ENCODE results near the gene WNK1.

DNA sequence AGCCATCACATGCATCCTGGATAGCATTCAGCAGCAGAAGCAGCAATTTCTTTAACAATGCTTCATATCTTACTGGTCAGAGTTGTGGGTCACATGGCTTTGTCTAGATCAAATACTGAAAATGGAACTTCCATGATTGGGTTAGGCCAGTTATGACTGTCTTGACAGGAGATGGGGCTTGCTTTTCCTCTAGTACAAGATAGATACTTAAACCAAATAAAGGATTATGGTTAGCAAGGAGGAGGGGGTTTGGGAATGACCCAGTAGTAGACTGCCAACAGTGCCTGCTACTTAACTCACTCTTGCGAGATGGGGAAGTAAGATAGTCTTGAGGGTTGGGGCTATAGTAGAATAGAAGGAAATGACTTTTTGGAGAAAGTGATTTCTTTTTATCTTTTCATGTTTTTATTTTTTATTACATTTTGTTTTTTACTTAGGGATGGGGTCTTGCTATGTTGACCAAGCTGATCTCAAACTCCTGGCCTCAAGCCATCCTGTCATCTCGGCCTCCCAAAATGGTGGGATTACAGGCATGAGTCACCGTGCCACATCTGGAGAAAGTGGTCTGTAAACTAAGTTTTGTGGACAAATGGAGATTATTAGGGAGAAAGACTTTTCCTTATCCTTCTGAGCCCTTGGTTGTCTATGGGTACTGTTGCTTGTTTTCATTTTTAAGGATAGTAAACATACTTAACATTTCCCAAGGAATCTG lies 37.6 kb downstream of the WNK1 start:
- TF ChIP-seq ZNF561 (tag by site-specific recombination; IDR thresholded peaks at IDR 0.05; ENCODE audit: borderline replicate concordance) (no peak), REPIN1 (tag by site-specific recombination; IDR thresholded peaks at IDR 0.05; ENCODE audit: low read depth) (no peak), ZNF292 (tag by site-specific recombination; IDR thresholded peaks at IDR 0.05; ENCODE audit: borderline replicate concordance, low read depth) (no peak), ZNF24 (tag by site-specific recombination; IDR thresholded peaks at IDR 0.05) (no peak), ZNF664 (tag by site-specific recombination; IDR thresholded peaks at IDR 0.05) (no peak), ZNF311 (tag by site-specific recombination; IDR thresholded peaks at IDR 0.05; ENCODE audit: borderline replicate concordance) (no peak)
- TF ChIP-seq, protein P1, sequence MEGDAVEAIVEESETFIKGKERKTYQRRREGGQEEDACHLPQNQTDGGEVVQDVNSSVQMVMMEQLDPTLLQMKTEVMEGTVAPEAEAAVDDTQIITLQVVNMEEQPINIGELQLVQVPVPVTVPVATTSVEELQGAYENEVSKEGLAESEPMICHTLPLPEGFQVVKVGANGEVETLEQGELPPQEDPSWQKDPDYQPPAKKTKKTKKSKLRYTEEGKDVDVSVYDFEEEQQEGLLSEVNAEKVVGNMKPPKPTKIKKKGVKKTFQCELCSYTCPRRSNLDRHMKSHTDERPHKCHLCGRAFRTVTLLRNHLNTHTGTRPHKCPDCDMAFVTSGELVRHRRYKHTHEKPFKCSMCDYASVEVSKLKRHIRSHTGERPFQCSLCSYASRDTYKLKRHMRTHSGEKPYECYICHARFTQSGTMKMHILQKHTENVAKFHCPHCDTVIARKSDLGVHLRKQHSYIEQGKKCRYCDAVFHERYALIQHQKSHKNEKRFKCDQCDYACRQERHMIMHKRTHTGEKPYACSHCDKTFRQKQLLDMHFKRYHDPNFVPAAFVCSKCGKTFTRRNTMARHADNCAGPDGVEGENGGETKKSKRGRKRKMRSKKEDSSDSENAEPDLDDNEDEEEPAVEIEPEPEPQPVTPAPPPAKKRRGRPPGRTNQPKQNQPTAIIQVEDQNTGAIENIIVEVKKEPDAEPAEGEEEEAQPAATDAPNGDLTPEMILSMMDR (tag by site-specific recombination; IDR thresholded peaks at IDR 0.05) = no peak
- TF ChIP-seq, protein P2, sequence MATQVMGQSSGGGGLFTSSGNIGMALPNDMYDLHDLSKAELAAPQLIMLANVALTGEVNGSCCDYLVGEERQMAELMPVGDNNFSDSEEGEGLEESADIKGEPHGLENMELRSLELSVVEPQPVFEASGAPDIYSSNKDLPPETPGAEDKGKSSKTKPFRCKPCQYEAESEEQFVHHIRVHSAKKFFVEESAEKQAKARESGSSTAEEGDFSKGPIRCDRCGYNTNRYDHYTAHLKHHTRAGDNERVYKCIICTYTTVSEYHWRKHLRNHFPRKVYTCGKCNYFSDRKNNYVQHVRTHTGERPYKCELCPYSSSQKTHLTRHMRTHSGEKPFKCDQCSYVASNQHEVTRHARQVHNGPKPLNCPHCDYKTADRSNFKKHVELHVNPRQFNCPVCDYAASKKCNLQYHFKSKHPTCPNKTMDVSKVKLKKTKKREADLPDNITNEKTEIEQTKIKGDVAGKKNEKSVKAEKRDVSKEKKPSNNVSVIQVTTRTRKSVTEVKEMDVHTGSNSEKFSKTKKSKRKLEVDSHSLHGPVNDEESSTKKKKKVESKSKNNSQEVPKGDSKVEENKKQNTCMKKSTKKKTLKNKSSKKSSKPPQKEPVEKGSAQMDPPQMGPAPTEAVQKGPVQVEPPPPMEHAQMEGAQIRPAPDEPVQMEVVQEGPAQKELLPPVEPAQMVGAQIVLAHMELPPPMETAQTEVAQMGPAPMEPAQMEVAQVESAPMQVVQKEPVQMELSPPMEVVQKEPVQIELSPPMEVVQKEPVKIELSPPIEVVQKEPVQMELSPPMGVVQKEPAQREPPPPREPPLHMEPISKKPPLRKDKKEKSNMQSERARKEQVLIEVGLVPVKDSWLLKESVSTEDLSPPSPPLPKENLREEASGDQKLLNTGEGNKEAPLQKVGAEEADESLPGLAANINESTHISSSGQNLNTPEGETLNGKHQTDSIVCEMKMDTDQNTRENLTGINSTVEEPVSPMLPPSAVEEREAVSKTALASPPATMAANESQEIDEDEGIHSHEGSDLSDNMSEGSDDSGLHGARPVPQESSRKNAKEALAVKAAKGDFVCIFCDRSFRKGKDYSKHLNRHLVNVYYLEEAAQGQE (tag by site-specific recombination; IDR thresholded peaks at IDR 0.05) = no peak
- TF ChIP-seq, protein P3, sequence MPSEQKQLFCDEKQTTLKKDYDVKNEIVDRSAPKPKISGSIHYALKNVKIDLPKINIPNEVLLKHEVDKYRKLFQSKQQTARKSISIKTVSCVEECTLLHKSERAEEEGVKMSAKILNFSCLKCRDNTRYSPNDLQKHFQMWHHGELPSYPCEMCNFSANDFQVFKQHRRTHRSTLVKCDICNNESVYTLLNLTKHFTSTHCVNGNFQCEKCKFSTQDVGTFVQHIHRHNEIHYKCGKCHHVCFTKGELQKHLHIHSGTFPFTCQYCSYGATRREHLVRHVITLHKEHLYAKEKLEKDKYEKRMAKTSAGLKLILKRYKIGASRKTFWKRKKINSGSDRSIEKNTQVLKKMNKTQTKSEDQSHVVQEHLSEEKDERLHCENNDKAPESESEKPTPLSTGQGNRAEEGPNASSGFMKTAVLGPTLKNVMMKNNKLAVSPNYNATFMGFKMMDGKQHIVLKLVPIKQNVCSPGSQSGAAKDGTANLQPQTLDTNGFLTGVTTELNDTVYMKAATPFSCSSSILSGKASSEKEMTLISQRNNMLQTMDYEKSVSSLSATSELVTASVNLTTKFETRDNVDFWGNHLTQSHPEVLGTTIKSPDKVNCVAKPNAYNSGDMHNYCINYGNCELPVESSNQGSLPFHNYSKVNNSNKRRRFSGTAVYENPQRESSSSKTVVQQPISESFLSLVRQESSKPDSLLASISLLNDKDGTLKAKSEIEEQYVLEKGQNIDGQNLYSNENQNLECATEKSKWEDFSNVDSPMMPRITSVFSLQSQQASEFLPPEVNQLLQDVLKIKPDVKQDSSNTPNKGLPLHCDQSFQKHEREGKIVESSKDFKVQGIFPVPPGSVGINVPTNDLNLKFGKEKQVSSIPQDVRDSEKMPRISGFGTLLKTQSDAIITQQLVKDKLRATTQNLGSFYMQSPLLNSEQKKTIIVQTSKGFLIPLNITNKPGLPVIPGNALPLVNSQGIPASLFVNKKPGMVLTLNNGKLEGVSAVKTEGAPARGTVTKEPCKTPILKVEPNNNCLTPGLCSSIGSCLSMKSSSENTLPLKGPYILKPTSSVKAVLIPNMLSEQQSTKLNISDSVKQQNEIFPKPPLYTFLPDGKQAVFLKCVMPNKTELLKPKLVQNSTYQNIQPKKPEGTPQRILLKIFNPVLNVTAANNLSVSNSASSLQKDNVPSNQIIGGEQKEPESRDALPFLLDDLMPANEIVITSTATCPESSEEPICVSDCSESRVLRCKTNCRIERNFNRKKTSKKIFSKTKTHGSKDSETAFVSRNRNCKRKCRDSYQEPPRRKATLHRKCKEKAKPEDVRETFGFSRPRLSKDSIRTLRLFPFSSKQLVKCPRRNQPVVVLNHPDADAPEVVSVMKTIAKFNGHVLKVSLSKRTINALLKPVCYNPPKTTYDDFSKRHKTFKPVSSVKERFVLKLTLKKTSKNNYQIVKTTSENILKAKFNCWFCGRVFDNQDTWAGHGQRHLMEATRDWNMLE (tag by site-specific recombination; conservative IDR thresholded peaks at IDR 0.05; ENCODE audit: low read depth) = no peak

All from HEK293 (cell line).